Epithelial cell of proximal tubule (primary cell): Measurements from ENCODE around the gene PORCN. TPM values are rescaled to one million over a fixed set of nuclear protein-coding genes. Genes with fewer than 3 reads are reported as not detected.

Source experiments
- DNase-seq: peaks from one replicate; pipeline ENCODE4 v3.0.0-alpha.2; 2011; ENCODE audit warnings: low read depth
- H3K4me3 ChIP-seq: 2 replicates; pipeline ENCODE4 v1.5.1; 2011; ENCODE audit warnings: low read depth, mild to moderate bottlenecking, low read length
- CTCF ChIP-seq: conservative IDR thresholded peaks from 2 replicates; pipeline ENCODE4 v1.5.1; 2012; ENCODE audit warnings: low read depth, mild to moderate bottlenecking, low read length
- total RNA-seq: library from RNA; depleted of rRNA; stranded (reverse); fragments of >200 nt; gene quantifications from 2 replicates; pipeline ENCODE4 v1.2.3, GENCODE V29; 2015

PORCN gene
- total RNA-seq, 1 donor from 2014 or later: 6.6 TPM

GRCh38 chrX:48475774-48476577 is 32.8 kb upstream of the PORCN start, which contains the start of gene FTSJ1:
TSS of gene FTSJ1 (plus strand) at chrX:48476199. CDS start at chrX:48478048, 1,849 bp downstream.
- no peak for TF ChIP-seq CTCF
- DNase-seq: peak; percentile 47
- peak within 1 kb of the TSS; percentile 76 for H3K4me3 ChIP-seq

GRCh38 chrX:48476919-48477318 is 31.9 kb upstream of the PORCN start:
- no peak for DNase-seq
- peak overlapping the region; percentile 76 for H3K4me3 ChIP-seq
- TF ChIP-seq CTCF: no peak

GRCh38 chrX:48477960-48478755 is 30.6 kb upstream of the PORCN start:
- no peak for DNase-seq
- TF ChIP-seq CTCF: no peak
- no peak overlapping the region for H3K4me3 ChIP-seq

GRCh38 chrX:48478806-48479205 is 30.0 kb upstream of the PORCN start:
- no peak for DNase-seq
- no peak for TF ChIP-seq CTCF
- H3K4me3 ChIP-seq: no peak overlapping the region

GRCh38 chrX:48480142-48480541 is 28.6 kb upstream of the PORCN start:
- no peak overlapping the region for H3K4me3 ChIP-seq
- no peak for TF ChIP-seq CTCF
- DNase-seq: no peak

GRCh38 chrX:48480583-48480982 is 28.2 kb upstream of the PORCN start:
- no peak for TF ChIP-seq CTCF
- H3K4me3 ChIP-seq: no peak overlapping the region

GRCh38 chrX:48482526-48482925 is 26.3 kb upstream of the PORCN start:
- no peak overlapping the region for H3K4me3 ChIP-seq
- DNase-seq: no peak
- TF ChIP-seq CTCF: no peak

More at GRCh38 chrX:48480583-48480982, 28.2 kb upstream of the PORCN start:
- no peak for DNase-seq
